SH-SY5Y (cell line): ENCODE data around the gene CD86.

Experiments used
- GATA2 ChIP-seq: IDR thresholded peaks from 2 replicates; pipeline ENCODE4 v1.6.1; 2011; ENCODE audit warnings: mild to moderate bottlenecking, low read depth, low read length
- GATA3 ChIP-seq: IDR thresholded peaks from 2 replicates; pipeline ENCODE4 v1.6.1; 2011; ENCODE audit warnings: low read depth, mild to moderate bottlenecking, low read length, moderate library complexity

DNA sequence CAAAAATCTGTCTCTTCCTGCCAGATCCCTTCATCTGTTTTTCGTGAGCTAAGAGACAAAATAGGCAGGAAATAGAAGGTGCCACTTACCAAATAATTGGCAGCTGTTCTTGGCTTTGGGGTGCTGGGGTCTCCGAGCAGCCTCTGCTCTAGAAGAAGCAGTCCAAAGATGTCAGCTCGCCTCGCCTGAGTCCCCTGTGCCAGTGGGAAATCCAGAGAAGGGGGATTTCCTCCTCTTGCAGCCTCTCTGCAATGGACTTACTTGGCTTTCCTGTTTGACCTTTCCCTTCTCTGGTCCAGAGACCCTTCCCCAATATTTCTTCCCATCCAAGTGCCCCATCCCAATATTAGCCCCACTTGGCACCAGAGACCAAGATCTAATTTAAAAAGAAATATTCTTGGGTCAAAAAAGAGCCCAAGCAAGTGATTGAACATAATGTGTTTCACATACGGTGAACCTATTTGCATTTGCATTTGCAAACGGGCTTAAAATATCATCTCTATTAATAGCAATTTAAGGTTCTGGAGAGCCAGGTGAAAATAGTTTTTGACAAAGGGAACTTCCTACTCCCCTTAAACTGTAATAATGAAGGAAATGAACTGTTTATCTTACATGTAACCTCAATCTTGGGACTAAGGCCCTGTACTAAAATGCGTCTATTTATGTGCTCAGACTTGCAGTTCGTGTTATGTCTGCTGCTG is 23.2 kb downstream of the CD86 start:
- TF ChIP-seq GATA3 (no peak), GATA2 (no peak)
